B cell (primary cell): Measurements from ENCODE around the gene RNU4-1. TPM values are rescaled to one million over a fixed set of nuclear protein-coding genes. Genes with fewer than 3 reads are reported as not detected.

ENCODE experiments used
- ATAC-seq: fragments of 200-7000 bp; cut with Tn5 transposase; one replicate; pipeline ENCODE4 v1.10.0; 2021; ENCODE audit warnings: low read depth, mild to moderate bottlenecking, moderate number of reproducible peaks, moderate library complexity
- CTCF ChIA-PET: fragments of 350-600 bp; sonication (Branson Sonifier 250); formaldehyde crosslinking; loops from one replicate; lab custom pipeline; 2021; ENCODE audit warnings: antibody characterized with exemption, inconsistent platforms; lab: Charles Lee
- POLR2A ChIA-PET: fragments of 350-600 bp; sonication (Branson Sonifier 250); formaldehyde crosslinking; loops from one replicate; lab custom pipeline; 2021; ENCODE audit warnings: antibody characterized with exemption; lab: Charles Lee
- DNase-seq: peaks from one replicate; pipeline ENCODE4 v3.0.0; 2013
- H2AFZ ChIP-seq: 2 replicates; pipeline ENCODE4 v1.6.1; 2012; ENCODE audit warnings: mild to moderate bottlenecking, low read depth, low read length; ENCODE audit not compliant: insufficient read depth, poor library complexity, severe bottlenecking
- H3K27ac ChIP-seq, 2 donors: 1 replicate in 1 of 2; 2 replicates in 1 of 2; pipeline ENCODE4 v1.5.1; 2012 to 2013; ENCODE audit warnings: low read length in 2 of 2, mild to moderate bottlenecking in 2 of 2, moderate library complexity in 1 of 2
- H3K27me3 ChIP-seq, 4 experiments: fragments of 200-600 bp in 1 of 4; sonication (generic) in 1 of 4; replicated peaks in 1 of 4; 1 replicate in 2 of 4; 2 replicates in 2 of 4; pipeline versions ENCODE4 v1.6.1 to v1.7.0; 2013 to 2016; ENCODE audit warnings: low read length in 3 of 4, mild to moderate bottlenecking in 2 of 4, mixed read lengths in 1 of 4, moderate library complexity in 1 of 4; ENCODE audit not compliant: insufficient read depth in 4 of 4, control insufficient read depth in 3 of 4; ENCODE audit errors: control extremely low read depth in 1 of 4
- H3K36me3 ChIP-seq, 2 experiments: replicated peaks in 1 of 2; 1 replicate in 1 of 2; 2 replicates in 1 of 2; pipeline versions ENCODE4 v1.6.1 to v1.7.1; 2013; ENCODE audit warnings: low read length in 1 of 2; ENCODE audit not compliant: insufficient read depth in 2 of 2, control insufficient read depth in 1 of 2; ENCODE audit errors: control extremely low read depth in 1 of 2, extremely low read depth in 1 of 2
- H3K4me1 ChIP-seq, 2 donors: fragments of 200-600 bp in 1 of 2; sonication (generic) in 1 of 2; 1 replicate in 1 of 2; 2 replicates in 1 of 2; pipeline versions ENCODE4 v1.5.1 to v1.6.1; 2013 to 2017; ENCODE audit warnings: low read length in 2 of 2; ENCODE audit not compliant: control insufficient read depth in 2 of 2, insufficient read depth in 2 of 2
- H3K4me2 ChIP-seq: replicated peaks from 2 replicates; pipeline ENCODE3; 2012; ENCODE audit warnings: mild to moderate bottlenecking, low read depth, low read length; ENCODE audit not compliant: poor library complexity, severe bottlenecking
- H3K4me3 ChIP-seq, 5 experiments: fragments of 200-600 bp in 1 of 5; sonication (generic) in 1 of 5; 1 replicate in 3 of 5; 2 replicates in 2 of 5; pipeline versions ENCODE4 v1.5.1 to v1.7.0; 2011 to 2016; ENCODE audit warnings: low read length in 4 of 5, mild to moderate bottlenecking in 4 of 5, low read depth in 2 of 5, control low read depth in 1 of 5, moderate library complexity in 1 of 5; ENCODE audit not compliant: insufficient read depth in 1 of 5; ENCODE audit errors: control extremely low read depth in 1 of 5, extremely low read depth in 1 of 5
- H3K79me2 ChIP-seq: fragments of 200-600 bp; sonication (generic); one replicate; pipeline ENCODE4 v1.6.0; 2016; ENCODE audit warnings: low read length; ENCODE audit not compliant: control insufficient read depth, insufficient read depth
- H3K9ac ChIP-seq: fragments of 200-600 bp; sonication (generic); 2 replicates; pipeline ENCODE4 v1.6.1; 2017; ENCODE audit warnings: mild to moderate bottlenecking, low read length, moderate library complexity
- H3K9me3 ChIP-seq, 3 donors: one replicate each; pipeline versions ENCODE4 v1.6.1 to v1.7.1; 2013; ENCODE audit warnings: low read length in 2 of 3; ENCODE audit not compliant: control insufficient read depth in 2 of 3, insufficient read depth in 1 of 3; ENCODE audit errors: control extremely low read depth in 1 of 3
- H4K20me1 ChIP-seq: 2 replicates; pipeline ENCODE4 v1.6.0; 2012; ENCODE audit warnings: mild to moderate bottlenecking, low read length; ENCODE audit not compliant: insufficient read depth, control insufficient read depth, poor library complexity, severe bottlenecking
- H3K27ac Mint-ChIP-seq: one replicate; pipeline ENCODE4 v1.8.0; 2021; ENCODE audit warnings: mixed read lengths
- H3K27me3 Mint-ChIP-seq: one replicate; pipeline ENCODE4 v1.8.0; 2021; ENCODE audit warnings: mixed read lengths
- H3K4me1 Mint-ChIP-seq: one replicate; pipeline ENCODE4 v1.8.0; 2021; ENCODE audit warnings: mixed read lengths
- H3K4me3 Mint-ChIP-seq: one replicate; pipeline ENCODE4 v1.8.0; 2021; ENCODE audit warnings: mixed read lengths
- H3K9me3 Mint-ChIP-seq: one replicate; pipeline ENCODE4 v1.8.0; 2022; ENCODE audit warnings: mixed read lengths; ENCODE audit not compliant: insufficient read depth
- CTCF ChIP-seq: fragments of 200-600 bp; IDR thresholded peaks from one replicate; pipeline ENCODE4 v1.8.0; 2022; ENCODE audit warnings: antibody characterized with exemption, mild to moderate bottlenecking
- EZH2 ChIP-seq: IDR thresholded peaks from 2 replicates; pipeline ENCODE4 v1.6.1; 2012; ENCODE audit warnings: borderline replicate concordance, low read depth, mild to moderate bottlenecking, moderate library complexity, low read length; ENCODE audit not compliant: insufficient read depth, poor library complexity, severe bottlenecking
- WGBS: methylation state at CpG from one replicate; pipeline ENCODE4 v1.1.5; 2013; ENCODE audit warnings: missing lambda C conversion rate; ENCODE audit not compliant: insufficient coverage; 5-methylcytosine and 5-hydroxymethylcytosine counted together
- intact Hi-C: fragments of 100-400 bp; cut with micrococcal nuclease; formaldehyde crosslinking; loops from one replicate; pipeline ENCODE4 v1.10.0; 2022
- polyA plus RNA-seq: library from polyadenylated mRNA; depleted of rRNA; stranded (reverse); fragments of >200 nt; gene quantifications from 2 replicates; pipeline ENCODE4 v1.2.3, GENCODE V29; 2012
- total RNA-seq, 2 donors: library from RNA; stranded (reverse); fragments of 120-200 nt in 1 of 2; gene quantifications; 1 replicate in 1 of 2; 2 replicates in 1 of 2; pipeline versions ENCODE4 v1.2.3 to v1.2.4, GENCODE V29; 2013 to 2022

The RNU4-1 gene
- total and polyA plus RNA-seq, 2 donors (not counting 1 experiment from before 2014, with no cell fraction given) = 3,269 TPM; not detected in 1

DNA sequence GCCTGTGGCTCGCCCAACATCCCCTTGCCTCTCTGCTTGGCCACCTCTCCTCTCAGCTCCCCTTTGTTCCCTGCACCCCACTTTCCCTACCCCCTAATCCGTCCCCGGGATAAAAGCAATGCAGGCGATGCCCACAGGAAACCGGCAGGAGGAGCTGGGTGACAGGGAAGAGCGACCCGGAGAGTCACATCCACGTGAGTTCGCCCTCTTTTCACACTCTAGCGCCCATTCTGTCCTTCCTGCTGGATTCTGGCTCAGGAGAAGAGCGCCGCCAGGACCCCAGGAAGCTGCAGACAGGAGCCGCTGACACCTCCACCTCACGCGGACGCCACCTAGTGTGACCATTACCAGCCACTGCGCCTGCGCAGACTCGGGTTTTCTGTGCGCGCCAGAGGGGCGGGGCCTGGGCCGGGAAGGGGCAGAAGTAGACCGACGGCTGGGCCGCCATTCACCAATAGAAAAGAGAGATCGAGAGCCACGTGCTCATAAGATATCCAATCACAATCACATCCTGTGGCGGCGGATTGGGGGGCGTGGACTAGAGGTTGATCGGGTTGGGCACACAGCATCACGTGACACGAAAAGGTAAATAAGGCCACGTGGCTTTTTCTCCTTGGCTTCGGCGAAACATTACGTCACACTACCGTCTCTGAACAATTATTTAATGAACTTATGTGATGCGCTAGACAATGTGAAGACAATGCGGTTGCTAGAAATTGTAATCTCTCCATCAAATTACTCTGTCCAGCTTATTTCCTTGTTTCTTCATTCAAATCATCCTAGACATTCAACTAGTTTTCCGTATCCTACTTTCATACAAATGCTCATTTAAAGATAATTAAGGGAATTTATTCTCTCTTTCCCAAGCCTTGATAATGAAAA, 24.4 kb upstream of the RNU4-1 start:
- H2AFZ ChIP-seq = peak overlapping the region; percentile 96
- H3K4me2 ChIP-seq = peak overlapping the region; percentile 84
- H3K27me3 ChIP-seq = peaks cover 0 to 6% (median 0%) of the 10 kb centered on the region in 4 experiments
- H3K27ac Mint-ChIP-seq = peak overlapping the region; percentile 75
- H3K9me3 Mint-ChIP-seq = peaks cover 2% of the 10 kb centered on the region
- peak overlapping the region; percentile 73 for H3K9ac ChIP-seq
- CTCF ChIA-PET = interaction anchor here (0.7 to 3.5 kb wide), 13 partner anchors 9 to 177 kb away, joined by 3 to 24 read pairs (median 4); partner anchors contain the start of genes RNU4-1, RPLP0 and SIRT4
- no peak for TF ChIP-seq EZH2
- peak; percentile 50 for TF ChIP-seq CTCF
- H3K79me2 ChIP-seq = no peaks in the 10 kb centered on the region
- intact Hi-C loops = loop anchor here (1.0 to 5.0 kb wide), 5 partner anchors 15 to 152 kb away; partner anchors contain the start of genes COX6A1, RNU4-1, RPLP0 and SIRT4
- H3K4me1 ChIP-seq = peaks cover 10 to 13% of the 10 kb centered on the region in 2 donors
- peaks cover 0 to 5% (median 0%) of the 10 kb centered on the region in 3 donors for H3K9me3 ChIP-seq
- 0% methylated on average over 24 of the region's 42 CpGs for WGBS
- H3K4me1 Mint-ChIP-seq = peaks cover 14% of the 10 kb centered on the region
- DNase-seq (peak; percentile 99), ATAC-seq (peak; percentile 99)
- peak overlapping the region; percentile 55 to 78 (median 66) for H3K4me3 ChIP-seq
- H3K4me3 Mint-ChIP-seq = peak overlapping the region; percentile 76
- no peaks in the 10 kb centered on the region for H4K20me1 ChIP-seq
- H3K27ac ChIP-seq = peak overlapping the region; percentile 86 to 95
- H3K36me3 ChIP-seq = no peaks in the 10 kb centered on the region
- POLR2A ChIA-PET = interaction anchor here (0.7 to 1.8 kb wide), 5 partner anchors 11 to 116 kb away, joined by 3 to 21 read pairs (median 4); partner anchors contain the start of genes RNU4-1, RNU4-2, RPLP0 and SIRT4
- peaks cover 3% of the 10 kb centered on the region for H3K27me3 Mint-ChIP-seq
